K562 (cell line): Measurements from ENCODE around the gene TEDC1. TPM values are rescaled to one million over a fixed set of nuclear protein-coding genes. Genes with fewer than 3 reads are reported as not detected.

Experiments
- BRD9 ChIP-seq: fragments of 450-650 bp; IDR thresholded peaks from 2 replicates; pipeline ENCODE4 v1.6.1; 2018; ENCODE audit warnings: low read depth; ENCODE audit not compliant: partially characterized antibody
- HBP1 ChIP-seq: fragments of 450-650 bp; formaldehyde crosslinking; IDR thresholded peaks from 2 replicates; pipeline ENCODE4 v1.4.0; 2022; ENCODE audit warnings: missing genetic modification characterization
- POLR2A ChIP-seq: fragments of 450-650 bp; conservative IDR thresholded peaks from 2 replicates; pipeline ENCODE4 v1.6.1; 2016
- REST ChIP-seq, 2 experiments: fragments of 450-650 bp; formaldehyde crosslinking in 1 of 2; IDR thresholded peaks; 2 replicates each; pipeline versions ENCODE4 v1.4.0 to v1.6.1; 2014 to 2020; ENCODE audit warnings: mild to moderate bottlenecking in 2 of 2, borderline replicate concordance in 1 of 2, low read depth in 1 of 2
- RFX1 ChIP-seq: fragments of 450-650 bp; IDR thresholded peaks from 2 replicates; pipeline ENCODE4 v1.6.1; 2016; ENCODE audit warnings: mild to moderate bottlenecking, moderate library complexity
- ZBTB49 ChIP-seq: sonication (generic); formaldehyde crosslinking; IDR thresholded peaks from 2 replicates; pipeline ENCODE4 v1.8.0; 2022; ENCODE audit warnings: missing genetic modification reagents, mild to moderate bottlenecking, borderline replicate concordance
- ZBTB9 ChIP-seq: fragments of 450-650 bp; formaldehyde crosslinking; IDR thresholded peaks from 2 replicates; pipeline ENCODE4 v1.4.0; 2020; ENCODE audit warnings: mild to moderate bottlenecking, moderate library complexity
- polyA plus RNA-seq, 8 experiments: library from polyadenylated mRNA; depleted of rRNA in 4 of 8; stranded (reverse) in 5 of 8; unstranded in 3 of 8; fragments of >200 nt; fragmentation: Nextera tagmentation in 2 of 8; fragmentation: Illumina TruSeq in 1 of 8; extraction: Ambion mirVana in 2 of 8; extraction: Trizol in 1 of 8; gene quantifications; 2 replicates each; pipeline versions ENCODE4 v1.2.1 to v1.2.3, GENCODE V29; 2011 to 2014; ENCODE audit warnings: inconsistent platforms in 1 of 8, missing spikeins in 1 of 8
- total RNA-seq, 7 experiments: library from RNA; depleted of rRNA in 6 of 7; stranded (reverse); fragments of >200 nt in 6 of 7; fragmentation: Illumina TruSeq in 2 of 7; extraction: Trizol in 2 of 7; gene quantifications; 2 replicates each; pipeline versions ENCODE4 v1.2.1 to v1.2.3, GENCODE V29; 2011 to 2021; ENCODE audit warnings: low replicate concordance in 1 of 7

Gene TEDC1
- total and polyA plus RNA-seq, 9 of the 15 experiments (the other 6 are each of a cell fraction or from before 2014, with no cell fraction given) = 0.21 to 28.3 (median 5.9) TPM

GRCh38 chr14:105489542-105490266 is 1.3 kb upstream of the TEDC1 start (continued):
- TF ChIP-seq REST (IDR thresholded peaks at IDR 0.05; ENCODE audit: borderline replicate concordance) = peak; percentile 53; the same call in 1 of the 2 replicates
- no peak for TF ChIP-seq REST (CRISPR knock-in tag; IDR thresholded peaks at IDR 0.05; ENCODE audit: low read depth)
- TF ChIP-seq HBP1 (CRISPR knock-in tag) = no peak
- TF ChIP-seq BRD9 = no peak
- no peak for TF ChIP-seq ZBTB9 (CRISPR knock-in tag)
- no peak for TF ChIP-seq ZBTB49 (CRISPR knock-in tag)
- 0 out of 2 replicates have a peak, but pooled peaks have one; percentile 48 for TF ChIP-seq POLR2A
- TF ChIP-seq RFX1 = no peak
